Stimulated activated CD8-positive, alpha-beta memory T cell treated with anti-CD3 and anti-CD28 coated beads, Interleukin-7, amount 100 ng/mL, for 1 hour (primary cell): Measurements from ENCODE around the gene PPFIA1.
A peak's percentile ranks its signal among the peaks of the same experiment; 100 is the strongest.

Experiments
- DNase-seq, 2 donors: peaks; one replicate each; pipeline ENCODE4 v3.0.0-alpha.2; 2020; ENCODE audit warnings: low read depth in 2 of 2

The PPFIA1 gene

DNA sequence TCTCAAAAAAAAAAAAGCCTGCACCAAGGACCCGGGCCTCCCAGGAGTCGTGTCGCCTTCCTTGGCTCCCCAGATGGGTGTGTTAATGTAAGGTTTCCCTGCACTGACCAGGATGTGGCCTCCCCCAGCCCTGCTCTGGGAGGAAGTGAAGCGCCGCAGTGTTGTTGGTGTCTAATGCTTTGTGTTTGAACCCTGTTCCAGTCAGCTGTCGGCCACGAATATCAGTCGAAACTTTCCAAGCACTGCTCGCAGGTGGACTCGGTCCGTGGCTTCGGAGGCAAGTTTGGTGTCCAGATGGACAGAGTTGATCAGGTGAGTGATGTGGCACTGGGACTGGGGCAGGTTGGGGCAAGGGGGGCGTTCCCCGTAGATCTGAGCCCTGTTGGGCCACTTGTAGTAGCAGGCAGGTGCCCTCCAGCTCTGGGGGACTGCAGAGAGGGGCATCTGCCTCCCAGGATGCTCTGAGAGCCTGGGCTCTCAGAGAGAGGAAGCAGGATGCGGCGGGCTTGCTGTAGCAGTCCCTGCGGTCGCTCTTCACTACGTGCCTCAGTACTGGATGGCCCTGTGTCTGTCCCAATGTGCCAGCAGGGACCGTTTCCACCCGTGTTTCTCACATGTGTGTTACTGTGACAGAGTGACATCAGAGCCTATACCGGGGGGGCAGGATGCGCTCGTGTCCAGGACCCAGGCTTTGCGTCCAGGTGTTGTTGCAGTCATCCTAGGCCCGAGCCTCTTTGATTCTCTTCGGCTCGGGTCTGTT lies 144.0 kb downstream of the PPFIA1 start:
- no peak for DNase-seq

DNA sequence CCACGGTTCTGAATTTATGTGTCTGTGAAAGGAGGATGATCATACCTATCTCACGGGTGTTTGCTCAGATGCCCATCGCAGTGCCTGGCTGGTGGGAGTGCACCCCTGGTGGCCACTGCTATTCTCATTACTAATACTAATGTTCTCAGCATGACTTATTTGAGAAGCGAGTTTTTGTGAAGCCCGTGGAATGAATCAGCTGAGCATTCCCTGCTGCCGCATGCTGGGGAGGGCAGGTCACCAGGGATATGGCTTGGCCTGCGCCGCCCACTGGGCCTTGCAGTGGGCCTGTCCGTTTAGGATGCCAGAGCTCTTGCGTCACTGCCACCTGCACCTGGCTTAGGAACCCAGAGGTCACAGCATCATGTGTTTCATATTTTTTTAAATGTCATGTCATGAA lies 144.7 kb downstream of the PPFIA1 start:
- DNase-seq = no peak

DNA sequence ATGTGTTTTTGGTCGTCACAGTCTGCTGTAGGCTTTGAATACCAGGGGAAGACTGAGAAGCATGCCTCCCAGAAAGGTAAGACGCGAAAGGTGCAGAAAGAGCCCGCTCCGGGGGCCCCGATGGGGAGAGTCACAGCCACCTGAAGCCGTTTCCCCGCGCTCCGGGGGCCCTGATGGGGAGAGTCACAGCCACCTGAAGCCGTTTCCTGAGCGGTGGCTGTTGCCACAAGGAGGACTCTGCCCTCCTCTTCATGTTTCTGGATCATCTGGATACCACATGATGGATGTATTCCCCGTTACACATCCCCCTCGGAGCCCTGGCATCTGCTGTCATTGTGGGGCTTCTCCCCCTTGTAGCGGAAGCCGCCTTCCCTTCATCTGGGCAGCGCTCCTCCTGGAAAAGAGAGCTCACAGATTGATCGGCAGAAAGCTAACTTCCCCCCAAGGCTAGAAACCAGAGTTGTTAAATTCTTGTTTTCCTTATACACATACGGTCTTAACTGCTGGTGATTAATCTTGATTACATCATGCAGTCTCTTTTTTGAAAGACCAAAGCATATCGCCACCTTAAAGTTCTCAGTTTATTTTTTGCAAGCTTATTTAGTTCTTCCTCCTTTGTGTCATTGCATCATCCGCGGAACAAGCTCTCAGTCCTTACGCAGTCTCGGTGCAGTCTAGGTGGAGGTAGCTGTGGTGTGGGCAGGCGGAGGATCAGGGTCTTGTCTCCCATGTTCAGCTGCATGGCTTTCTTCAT lies 145.3 kb downstream of the PPFIA1 start:
- DNase-seq = no peak

DNA sequence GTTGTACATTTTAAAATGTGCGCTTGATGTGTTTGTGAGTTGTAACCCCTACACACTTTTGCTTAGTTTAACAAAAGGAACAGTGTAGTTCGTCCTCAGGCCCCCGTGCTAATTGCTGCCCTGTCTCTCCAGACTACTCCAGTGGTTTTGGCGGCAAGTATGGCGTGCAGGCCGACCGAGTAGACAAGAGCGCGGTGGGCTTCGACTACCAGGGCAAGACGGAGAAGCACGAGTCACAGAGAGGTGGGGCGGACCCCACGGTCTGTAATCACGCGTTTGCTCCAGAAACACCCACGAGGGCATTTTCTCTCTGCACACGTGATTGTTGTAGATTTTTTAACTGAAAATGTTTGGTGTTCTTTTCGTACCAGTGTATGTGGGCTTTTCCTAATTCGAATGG lies 146.4 kb downstream of the PPFIA1 start:
- no peak for DNase-seq

DNA sequence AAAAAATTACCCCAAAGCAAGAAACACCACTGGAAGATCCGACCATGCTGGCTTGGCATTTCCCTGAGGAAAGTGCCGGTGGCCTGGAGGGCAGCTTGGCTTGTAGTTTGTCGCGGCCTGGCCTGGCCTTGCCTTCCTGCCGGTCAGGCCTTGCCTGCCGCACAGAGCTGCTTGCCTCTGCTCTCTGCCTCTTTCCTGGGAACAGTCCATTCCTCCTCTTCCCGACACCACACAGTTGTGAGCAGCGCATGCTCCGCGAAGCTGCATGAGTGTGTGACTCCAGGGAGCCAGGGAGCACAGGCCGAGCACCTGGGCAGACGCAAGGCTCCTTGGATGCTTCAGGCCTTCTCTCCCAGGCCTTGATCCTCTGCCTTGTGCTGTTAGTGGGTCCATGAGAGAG lies 147.6 kb downstream of the PPFIA1 start:
- DNase-seq = no peak

DNA sequence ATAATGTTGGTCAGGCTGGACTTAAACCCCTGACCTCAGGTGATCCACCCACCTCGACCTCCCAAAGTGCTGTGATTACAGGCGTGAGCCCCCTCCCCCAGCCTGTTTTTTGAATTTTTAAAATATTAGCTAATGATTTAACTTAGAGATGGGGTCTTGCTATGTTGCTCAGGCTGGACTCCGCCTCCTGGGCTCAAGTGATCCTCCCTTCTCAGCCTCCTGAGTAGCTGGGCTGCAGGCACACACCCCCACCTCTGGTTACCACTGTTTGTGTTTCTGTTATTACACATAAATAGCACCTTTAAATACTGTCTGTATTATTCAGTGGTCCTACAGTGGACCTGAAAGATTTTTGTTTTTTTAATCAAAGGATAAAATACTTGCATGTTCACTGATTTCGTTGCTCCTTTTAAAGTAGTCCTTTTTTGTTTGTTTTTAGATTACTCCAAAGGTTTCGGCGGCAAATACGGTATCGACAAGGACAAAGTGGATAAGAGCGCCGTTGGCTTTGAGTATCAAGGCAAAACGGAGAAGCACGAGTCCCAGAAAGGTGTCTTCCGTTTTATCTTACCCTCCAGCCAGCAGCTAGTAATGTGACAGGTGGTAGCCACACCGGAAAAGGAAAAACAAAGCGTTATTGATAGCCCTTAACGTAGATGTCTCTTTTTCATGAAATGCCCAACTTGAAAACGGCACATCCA lies 149.0 kb downstream of the PPFIA1 start:
- no peak for DNase-seq

DNA sequence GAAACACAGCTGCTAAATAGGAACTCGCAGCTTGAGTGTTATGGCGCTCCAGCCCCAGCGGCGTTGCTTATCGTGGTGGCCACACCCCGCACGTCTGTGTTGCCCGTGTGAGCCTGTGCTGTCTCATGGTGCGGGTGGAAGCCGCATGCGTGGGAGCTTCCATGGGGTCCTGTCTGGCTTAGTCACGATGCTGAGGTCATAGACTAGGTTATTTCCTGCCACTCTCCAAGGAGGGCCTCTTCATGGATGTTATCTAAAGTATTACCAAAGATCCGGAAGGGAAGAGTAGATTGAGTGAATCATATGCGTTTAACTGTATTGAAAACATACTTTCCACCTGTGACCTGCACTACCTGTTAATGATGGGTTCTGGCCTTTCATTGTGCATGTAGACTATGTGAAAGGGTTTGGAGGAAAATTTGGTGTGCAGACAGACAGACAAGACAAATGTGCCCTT lies 149.5 kb downstream of the PPFIA1 start:
- DNase-seq = no peak

DNA sequence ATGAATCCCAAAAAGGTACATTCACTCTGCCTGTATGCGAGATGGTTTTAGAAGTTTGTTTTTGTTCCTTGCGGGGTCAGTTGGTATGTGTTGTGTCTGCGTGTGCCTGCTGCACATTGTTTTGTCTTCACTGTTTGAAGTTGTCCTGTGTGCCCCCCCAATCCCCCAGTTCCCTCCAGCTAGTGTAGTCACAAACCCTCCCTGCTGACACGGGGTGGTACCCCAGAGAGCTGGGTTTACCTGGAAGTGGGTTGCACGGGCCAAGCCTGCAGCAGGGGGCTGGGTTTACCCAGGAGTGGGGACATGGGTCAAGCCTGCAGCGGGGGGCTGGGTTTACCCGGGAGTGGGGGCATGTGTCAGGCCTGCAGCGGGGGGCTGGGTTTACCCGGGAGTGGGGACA lies 150.0 kb downstream of the PPFIA1 start:
- no peak for DNase-seq

DNA sequence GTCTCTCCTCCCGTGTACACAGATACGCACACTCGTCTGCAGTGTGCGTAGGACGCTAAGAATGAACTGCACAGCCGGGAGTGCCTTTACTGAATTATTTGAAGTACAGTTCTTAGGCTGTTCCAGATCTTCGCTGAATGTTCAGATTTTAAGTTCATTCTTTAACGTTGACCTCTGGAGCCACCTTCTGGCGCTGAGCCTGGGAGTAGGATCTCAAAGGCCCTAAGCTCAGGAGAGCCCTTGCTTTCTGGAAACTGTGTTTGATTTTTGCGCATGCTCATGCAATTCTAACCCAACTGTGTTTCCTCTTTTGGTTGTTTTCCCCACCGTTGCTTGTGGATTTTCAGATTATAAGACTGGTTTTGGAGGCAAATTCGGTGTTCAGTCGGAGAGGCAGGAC lies 150.6 kb downstream of the PPFIA1 start:
- DNase-seq = no peak

DNA sequence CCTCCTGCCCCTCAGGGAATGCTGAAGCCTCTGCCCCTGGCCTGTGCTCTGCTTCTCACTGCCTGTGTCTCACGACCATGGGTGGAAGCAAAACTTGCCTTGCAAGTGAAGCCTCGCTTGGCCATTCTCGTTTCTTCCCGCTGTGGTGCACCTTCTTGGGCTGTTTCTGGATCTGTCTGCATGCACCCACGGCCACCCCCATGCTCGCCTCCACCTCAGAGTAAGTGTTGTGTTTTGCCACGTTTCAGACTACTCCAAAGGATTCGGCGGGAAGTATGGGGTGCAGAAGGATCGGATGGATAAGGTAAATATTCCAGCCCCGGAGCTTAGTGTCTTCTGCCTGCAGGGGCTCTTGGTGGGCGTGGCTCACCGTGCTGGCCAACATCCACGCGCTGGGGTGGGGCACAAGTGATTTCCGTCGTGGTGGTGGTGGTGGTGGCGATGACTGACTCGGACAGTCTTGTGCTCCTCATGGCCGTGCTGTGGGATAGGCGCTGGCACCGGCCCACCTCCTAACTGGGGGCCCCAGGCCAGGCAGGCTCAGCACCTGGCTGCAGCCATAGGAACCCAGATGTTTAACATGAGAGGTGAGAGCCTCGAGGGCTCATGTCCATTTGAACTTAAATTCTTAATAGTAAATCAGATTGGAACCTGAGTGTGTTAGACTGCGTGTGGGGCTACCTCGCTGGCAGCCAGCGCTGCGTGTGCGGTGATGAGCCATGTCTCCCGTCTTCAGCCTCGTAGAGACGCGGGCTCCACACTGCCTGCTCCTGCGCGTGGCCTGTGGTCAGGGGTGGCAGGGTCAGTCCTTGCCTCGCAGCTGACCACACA lies 152.4 kb downstream of the PPFIA1 start:
- DNase-seq = no peak

DNA sequence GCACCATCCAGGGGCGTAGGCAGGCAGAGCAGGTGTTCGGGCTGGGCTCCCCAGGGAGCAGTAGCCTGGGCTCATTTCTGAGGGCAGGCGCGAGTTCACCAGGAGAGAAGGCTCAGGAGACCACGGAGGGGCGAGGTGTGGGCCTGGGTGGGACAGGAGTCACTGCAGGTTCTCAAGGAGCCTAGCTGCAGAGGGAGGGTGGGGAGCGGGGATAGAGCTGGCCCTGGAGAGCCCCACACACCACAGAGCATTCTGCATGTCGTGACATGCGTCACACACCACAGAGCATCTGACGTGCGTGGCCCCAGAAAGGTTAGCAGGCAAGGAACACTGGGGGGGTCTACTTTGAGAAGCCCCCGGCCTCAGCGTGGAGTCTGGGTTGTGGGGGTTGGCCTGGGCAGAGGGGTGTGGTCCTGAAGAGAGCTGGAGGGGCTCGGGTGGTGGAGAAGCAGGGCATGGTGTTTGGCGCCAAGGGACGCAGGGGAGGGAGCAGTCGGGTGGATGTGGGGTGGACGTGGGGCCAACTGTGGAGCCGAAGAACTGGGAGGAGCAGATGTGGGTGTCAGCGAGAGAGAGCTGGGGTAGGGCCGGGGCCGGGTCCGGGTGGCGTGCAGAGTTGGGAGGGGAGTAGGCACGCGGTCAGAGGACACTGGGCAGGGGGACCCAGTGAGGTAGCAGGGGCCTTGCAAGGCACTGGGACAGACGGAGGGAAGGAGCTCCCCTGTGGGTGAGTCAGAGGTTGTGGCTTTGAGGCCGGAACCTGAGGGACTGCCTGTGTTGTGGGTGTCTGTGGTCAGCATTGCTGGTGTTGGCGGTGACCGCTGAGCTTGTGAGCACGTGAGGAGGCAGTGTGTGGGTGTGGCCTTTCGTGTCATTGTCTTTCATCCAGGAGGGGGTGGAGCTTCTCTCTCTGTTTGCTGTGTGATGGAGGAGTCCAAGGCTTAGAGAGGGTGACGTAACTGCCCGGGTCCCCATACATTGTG lies 153.3 kb downstream of the PPFIA1 start:
- peak in 1 of 2 donors; percentile 36 for DNase-seq

DNA sequence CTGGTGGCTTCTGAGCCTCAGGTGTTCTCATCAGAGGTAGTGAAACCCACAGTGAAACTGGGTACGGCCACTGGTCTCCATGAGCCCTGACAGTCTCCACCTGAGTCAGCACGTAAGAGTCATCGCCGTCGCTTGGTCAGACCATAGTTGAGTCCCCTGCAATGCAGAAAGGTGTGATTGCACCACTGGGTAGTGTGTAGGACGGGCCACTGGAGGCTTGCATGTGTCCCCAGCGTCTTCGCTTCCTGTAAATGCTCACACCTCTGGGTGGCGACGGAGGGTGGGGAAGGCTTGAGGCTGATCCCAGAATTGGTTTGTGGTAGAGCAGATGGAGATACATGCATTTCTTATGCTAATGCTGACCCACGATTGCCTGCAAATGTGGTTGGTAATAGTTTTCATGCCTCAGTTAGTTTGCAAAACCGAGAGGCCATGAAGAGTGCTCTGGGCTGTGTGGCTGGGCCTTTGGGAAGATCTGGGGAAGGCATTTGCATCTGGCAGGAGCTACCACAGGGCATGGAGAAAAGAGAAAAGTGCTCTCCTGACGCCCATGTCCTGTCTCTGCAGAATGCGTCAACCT lies 154.4 kb downstream of the PPFIA1 start:
- no peak for DNase-seq

DNA sequence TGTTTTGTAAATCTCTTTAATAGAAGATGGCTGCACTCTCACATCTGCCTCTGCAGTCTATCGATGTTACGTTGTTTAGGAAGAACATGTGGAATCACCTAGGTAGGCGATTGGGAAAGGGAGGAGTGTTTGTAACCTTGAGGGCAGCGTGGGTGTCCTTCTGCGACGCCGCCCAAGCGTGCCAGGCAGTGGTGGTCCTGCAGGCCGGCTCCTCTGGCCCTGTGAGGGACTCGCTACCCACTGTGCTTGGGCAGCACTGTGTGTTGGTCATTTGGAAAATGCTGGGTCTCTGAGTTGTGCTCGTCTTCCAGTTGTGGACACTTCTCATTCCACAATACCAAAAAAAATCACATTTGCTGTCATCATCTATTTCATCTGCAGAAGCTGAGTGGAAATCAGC lies 156.9 kb downstream of the PPFIA1 start:
- DNase-seq = no peak

DNA sequence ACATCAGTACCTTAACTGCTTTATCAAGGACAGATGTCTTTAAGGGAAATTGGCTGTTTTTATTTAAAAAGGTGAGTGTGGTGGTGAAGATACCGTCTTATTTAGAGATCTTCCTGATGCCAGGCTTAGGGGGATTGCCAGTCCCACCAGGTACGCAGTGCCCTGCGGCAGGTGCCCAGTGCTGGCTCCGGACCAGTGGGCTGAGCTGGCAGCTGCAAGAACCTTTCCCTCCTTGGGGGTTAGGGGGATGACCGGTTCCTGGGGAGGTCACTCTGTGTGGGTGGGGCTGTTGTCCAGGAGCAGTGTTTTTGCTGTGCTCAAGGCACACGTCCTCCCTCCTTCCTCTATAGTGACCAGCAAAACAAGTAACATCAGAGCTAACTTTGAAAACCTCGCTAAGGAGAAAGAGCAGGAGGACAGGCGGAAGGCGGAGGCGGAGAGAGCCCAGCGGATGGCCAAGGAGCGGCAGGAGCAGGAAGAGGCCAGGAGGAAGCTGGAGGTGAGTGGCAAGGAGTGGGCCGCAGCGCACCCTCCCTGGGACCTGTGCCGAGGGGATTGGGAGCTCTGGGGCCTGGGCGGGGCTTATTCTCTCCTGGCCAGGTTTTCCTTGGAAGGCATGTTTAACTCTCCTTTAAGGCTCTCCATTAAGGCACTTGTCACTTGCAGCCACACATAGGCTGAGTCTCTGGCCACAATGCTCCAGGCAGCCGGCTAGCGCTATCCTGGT lies 158.4 kb downstream of the PPFIA1 start:
- DNase-seq = no peak

DNA sequence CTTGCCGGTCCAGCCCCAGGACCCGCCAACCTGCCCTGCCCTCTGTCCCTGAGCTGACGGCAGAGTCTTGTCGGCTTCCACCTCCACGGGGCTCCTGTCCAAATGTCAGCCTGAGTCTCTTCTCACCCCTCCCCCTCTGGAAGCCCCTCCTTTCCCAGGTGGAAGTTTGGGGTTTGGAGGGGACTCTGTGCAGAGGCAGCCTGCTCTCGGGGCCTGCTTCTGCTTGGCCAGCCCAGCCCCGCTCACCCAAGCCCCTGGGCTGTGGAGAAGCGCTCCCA lies 158.9 kb downstream of the PPFIA1 start:
- no peak for DNase-seq

DNA sequence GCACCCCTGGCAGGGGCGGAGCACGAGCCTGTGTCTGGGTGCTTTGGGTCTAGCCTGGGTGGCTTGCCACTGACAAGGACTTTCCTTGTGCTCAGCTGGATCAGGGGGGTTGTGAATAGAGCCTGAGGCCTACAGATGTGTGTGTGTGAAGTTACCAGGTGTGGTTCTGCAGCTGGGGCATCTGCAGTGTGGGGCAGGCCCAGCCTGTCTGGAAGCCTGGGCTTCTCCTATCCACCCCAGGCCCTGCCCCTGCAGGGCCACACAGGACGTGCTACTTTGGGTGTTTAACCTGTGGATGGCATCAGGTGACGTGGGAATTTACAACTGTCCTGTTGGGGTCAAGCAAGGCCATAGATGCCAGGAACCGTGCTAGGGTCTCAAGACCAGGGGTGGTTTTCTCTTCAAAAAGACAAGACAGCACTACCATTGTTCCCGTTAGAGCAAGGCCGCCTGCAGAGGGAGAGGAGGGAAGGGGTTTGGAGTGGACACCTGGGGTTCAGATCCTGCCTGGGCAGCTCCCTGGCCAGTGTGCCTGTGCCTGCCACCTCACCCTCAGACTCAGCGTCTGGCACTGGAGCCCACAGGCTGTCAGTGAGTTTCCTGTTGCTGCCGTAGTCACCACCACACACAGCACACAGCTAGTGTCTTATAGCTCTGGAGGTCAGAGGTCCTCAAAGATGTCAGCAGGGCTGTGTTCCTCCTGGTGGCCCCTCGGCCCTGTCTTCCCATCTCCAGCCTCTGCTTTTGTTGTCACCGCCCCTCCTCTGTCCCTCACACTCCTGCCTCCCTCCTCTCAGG lies 159.4 kb downstream of the PPFIA1 start:
- no peak for DNase-seq

DNA sequence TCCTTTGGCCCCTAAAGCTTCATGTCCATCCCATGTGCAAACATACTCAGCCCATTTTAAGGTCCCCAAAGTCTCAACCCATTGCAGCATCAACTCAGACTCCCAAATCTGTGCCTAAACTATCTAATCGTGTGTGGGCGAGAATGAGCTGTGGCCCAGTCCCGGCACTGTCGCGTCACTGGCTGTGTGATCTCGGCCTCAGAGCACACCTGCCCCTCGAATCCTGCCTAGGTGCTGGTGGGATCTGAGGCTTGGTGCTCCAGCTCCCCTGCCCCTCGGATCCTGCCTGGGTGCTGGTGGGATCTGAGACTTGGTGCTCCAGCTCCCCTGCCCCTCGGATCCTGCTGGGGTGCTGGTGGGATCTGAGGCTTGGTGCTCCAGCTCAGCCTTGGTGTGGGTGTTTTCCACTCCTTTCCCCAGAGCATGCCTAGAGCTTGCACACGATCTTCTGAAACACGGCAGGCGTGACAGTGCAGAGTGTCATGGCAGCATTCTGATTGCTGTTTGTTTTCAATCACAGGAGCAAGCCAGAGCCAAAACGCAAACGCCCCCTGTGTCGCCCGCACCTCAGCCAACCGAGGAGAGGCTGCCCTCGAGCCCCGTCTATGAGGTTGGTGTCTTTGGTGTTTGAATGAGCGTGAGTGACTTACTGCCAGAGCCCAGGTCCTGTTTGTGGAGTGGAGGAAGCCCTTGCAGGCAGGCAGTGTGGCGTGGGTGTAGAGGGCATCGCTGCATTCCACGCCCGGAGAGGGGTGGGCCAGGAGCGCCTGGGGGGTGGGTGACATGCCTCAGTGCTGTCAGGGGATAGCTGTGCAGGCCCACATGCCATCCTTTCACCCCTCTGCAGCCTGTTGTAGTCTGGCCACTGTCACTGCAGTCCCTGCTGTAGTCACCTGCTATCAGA lies 160.4 kb downstream of the PPFIA1 start:
- DNase-seq = no peak

DNA sequence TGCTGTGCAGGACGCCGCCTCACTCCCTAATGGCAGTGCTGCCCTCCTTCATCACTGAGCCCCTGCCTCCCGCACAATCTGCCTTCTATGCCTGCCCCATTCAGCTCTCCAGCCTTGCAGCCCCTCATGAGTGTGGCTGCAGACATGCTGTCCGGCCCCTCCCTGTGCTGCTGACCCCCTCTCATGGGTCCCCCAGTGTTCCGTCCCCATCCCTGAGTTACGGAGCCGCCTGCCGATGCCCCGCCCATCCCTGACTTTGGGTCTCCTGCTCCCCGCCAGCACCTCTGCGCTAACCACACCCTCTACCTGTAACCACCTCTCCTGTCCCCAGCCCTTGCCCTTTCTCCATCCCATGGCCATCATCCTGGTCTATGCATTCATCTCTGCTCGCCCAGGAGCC lies 161.1 kb downstream of the PPFIA1 start:
- no peak for DNase-seq
